Gastroesophageal sphincter (tissue), 4 donors: ENCODE results near the gene PDXP. TPM values are rescaled to one million over a fixed set of nuclear protein-coding genes. Genes with fewer than 3 reads are reported as not detected.

Source experiments
- ATAC-seq: fragments of 150-250 bp; one replicate; pipeline ENCODE4 v1.9.1; 2016; ENCODE audit warnings: mild to moderate bottlenecking, moderate library complexity
- H3K27ac ChIP-seq, 4 donors: fragments of 200-600 bp; sonication (generic) in 3 of 4; 1 replicate in 3 of 4; 2 replicates in 1 of 4; pipeline ENCODE4 v1.5.1; 2016 to 2019
- H3K27me3 ChIP-seq: fragments of 200-600 bp; sonication (generic); one replicate; pipeline ENCODE4 v1.5.1; 2019
- H3K36me3 ChIP-seq, 2 donors: fragments of 200-600 bp; sonication (generic); one replicate each; pipeline ENCODE4 v1.5.1; 2019; ENCODE audit warnings: control low read depth in 1 of 2
- H3K4me1 ChIP-seq, 3 donors: fragments of 200-600 bp; sonication (generic); 1 replicate in 2 of 3; 2 replicates in 1 of 3; pipeline ENCODE4 v1.5.1; 2016 to 2019; ENCODE audit warnings: control low read depth in 2 of 3
- H3K4me3 ChIP-seq, 2 donors: fragments of 200-600 bp; sonication (generic); one replicate each; pipeline ENCODE4 v1.5.1; 2019; ENCODE audit warnings: mild to moderate bottlenecking in 1 of 2, moderate library complexity in 1 of 2
- H3K9me3 ChIP-seq, 3 donors: fragments of 200-600 bp; sonication (generic); one replicate each; pipeline ENCODE4 v1.5.1; 2017 to 2019; ENCODE audit warnings: control low read depth in 2 of 3
- CTCF ChIP-seq, 4 experiments: fragments of 200-600 bp in 2 of 4; fragments of 450-650 bp in 2 of 4; sonication (generic) in 1 of 4; IDR thresholded peaks; one replicate each; pipeline ENCODE4 v1.5.1; 2017 to 2019; ENCODE audit warnings: antibody characterized with exemption in 4 of 4, mild to moderate bottlenecking in 2 of 4, moderate library complexity in 2 of 4
- EP300 ChIP-seq: sonication (generic); formaldehyde crosslinking; IDR thresholded peaks from one replicate; pipeline ENCODE4 v1.6.1; 2017; ENCODE audit warnings: antibody characterized with exemption, mild to moderate bottlenecking
- POLR2A ChIP-seq, 2 donors: fragments of 450-650 bp; IDR thresholded peaks; one replicate each; pipeline ENCODE4 v1.6.1; 2017; ENCODE audit warnings: antibody characterized with exemption in 2 of 2, mild to moderate bottlenecking in 2 of 2, moderate library complexity in 1 of 2
- POLR2AphosphoS5 ChIP-seq: sonication (generic); formaldehyde crosslinking; IDR thresholded peaks from one replicate; pipeline ENCODE4 v1.6.1; 2017; ENCODE audit warnings: antibody characterized with exemption
- WGBS, 2 donors: methylation state at CpG; one replicate each; pipeline ENCODE4 v1.1.5; 2018; ENCODE audit warnings: low coverage in 1 of 2; 5-methylcytosine and 5-hydroxymethylcytosine counted together
- total RNA-seq, 4 donors: library from RNA; depleted of rRNA; stranded (reverse); fragments of >200 nt; gene quantifications; one replicate each; pipeline ENCODE4 v1.1.0, GENCODE V29; 2016

Gene PDXP
- total RNA-seq, 4 donors from 2014 or later = 9.2 to 19.3 (median 17.2) TPM

- Histone ChIP-seq H3K27me3 (peaks cover 10% of the 10 kb centered on the region), H3K4me3 (no peak overlapping the region), H3K36me3 (peaks cover 0 to 24% of the 10 kb centered on the region in 2 donors), H3K9me3 (no peaks in the 10 kb centered on the region), H3K4me1 (peaks cover 0 to 62% (median 21%) of the 10 kb centered on the region in 3 donors), H3K27ac (peak overlapping the region in 2 of 4 donors; percentile 22)
- no peak for ATAC-seq
- WGBS, 2 donors = no CpG with 5 or more reads among the region's 6 CpGs
- TF ChIP-seq EP300 (no peak), POLR2A (IDR thresholded peaks at IDR 0.05) (no peak), POLR2AphosphoS5 (no peak), CTCF (IDR thresholded peaks at IDR 0.05) (no peak)
These were observed 47.3 kb upstream of the PDXP start for GRCh38 chr22:37611207-37611606.

GRCh38 chr22:37616201-37617083, 42.1 kb upstream of the PDXP start:
- H3K27me3 ChIP-seq = no peaks in the 10 kb centered on the region
- TF ChIP-seq POLR2AphosphoS5 (no peak), POLR2A (IDR thresholded peaks at IDR 0.05) (no peak), CTCF (IDR thresholded peaks at IDR 0.05) (no peak), EP300 (no peak)
- H3K27ac ChIP-seq = no peak overlapping the region
- no peak for ATAC-seq
- H3K4me3 ChIP-seq = no peak overlapping the region
- peaks cover 0 to 25% (median 8%) of the 10 kb centered on the region in 3 donors for H3K4me1 ChIP-seq
- 89% methylated on average over 13 of the region's 27 CpGs; no CpG with 5 or more reads in 1 of the 2 donors for WGBS, 2 donors
- peaks cover 0 to 76% of the 10 kb centered on the region in 2 donors for H3K36me3 ChIP-seq
- no peaks in the 10 kb centered on the region for H3K9me3 ChIP-seq

GRCh38 chr22:37617431-37617830, 41.1 kb upstream of the PDXP start:
- WGBS, 2 donors = 83% methylated on average over 1 of the region's 1 CpG; no CpG with 5 or more reads in 1 of the 2 donors
- no peaks in the 10 kb centered on the region for H3K9me3 ChIP-seq
- H3K36me3 ChIP-seq = peaks cover 0 to 86% of the 10 kb centered on the region in 2 donors
- ATAC-seq = no peak
- H3K4me1 ChIP-seq = peaks cover 0 to 19% (median 5%) of the 10 kb centered on the region in 3 donors
- H3K27me3 ChIP-seq = no peaks in the 10 kb centered on the region
- no peak overlapping the region for H3K27ac ChIP-seq
- TF ChIP-seq POLR2AphosphoS5 = no peak
- no peak for TF ChIP-seq CTCF (IDR thresholded peaks at IDR 0.05)
- no peak for TF ChIP-seq EP300
- TF ChIP-seq POLR2A (IDR thresholded peaks at IDR 0.05) = no peak
- H3K4me3 ChIP-seq = no peak overlapping the region

GRCh38 chr22:37618072-37618656, 40.4 kb upstream of the PDXP start:
- TF ChIP-seq CTCF (IDR thresholded peaks at IDR 0.05) (no peak), POLR2A (IDR thresholded peaks at IDR 0.05) (no peak), POLR2AphosphoS5 (no peak), EP300 (no peak)
- WGBS, 2 donors = 92 to 100% methylated on average over 1 to 2 of the region's 14 CpGs
- Histone ChIP-seq H3K27ac (no peak overlapping the region), H3K36me3 (peaks cover 0 to 93% of the 10 kb centered on the region in 2 donors), H3K4me1 (peaks cover 0 to 15% (median 4%) of the 10 kb centered on the region in 3 donors), H3K4me3 (no peak overlapping the region), H3K27me3 (no peaks in the 10 kb centered on the region), H3K9me3 (no peaks in the 10 kb centered on the region)
- no peak for ATAC-seq
